ENCODE measurements around the gene BRD7.

DNA sequence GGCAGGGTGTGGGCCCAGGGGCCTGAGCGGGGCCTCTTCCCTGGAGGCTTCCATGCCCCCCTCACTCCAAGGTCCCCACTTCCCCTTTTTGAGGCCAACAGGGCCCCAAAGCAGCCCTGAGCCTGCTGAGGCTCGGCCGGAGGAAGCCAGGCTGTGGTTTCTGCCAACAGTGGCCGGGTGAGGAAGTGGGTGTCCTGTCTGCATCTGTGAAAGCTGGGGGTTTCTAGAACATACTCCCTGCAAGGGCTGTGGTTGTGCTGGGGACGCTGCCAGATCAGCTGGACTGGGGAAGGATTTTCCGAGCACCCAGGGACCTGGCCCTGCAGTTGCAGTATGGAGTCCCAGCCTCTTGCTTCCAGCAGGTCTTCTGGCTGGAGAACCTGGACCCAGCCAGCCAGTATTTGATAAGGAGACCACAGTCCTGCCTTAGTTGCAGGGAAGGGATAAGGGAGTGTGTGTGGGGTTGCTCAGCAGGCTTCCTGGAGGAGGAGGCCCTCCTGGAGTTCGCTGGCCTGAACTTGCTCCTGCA, 86.7 kb downstream of the BRD7 start:
- TF ChIP-seq POLR2AphosphoS5 (IDR thresholded peaks at IDR 0.05) = peak in 1 of 3 donors; percentile 27
- TF ChIP-seq, protein P1, sequence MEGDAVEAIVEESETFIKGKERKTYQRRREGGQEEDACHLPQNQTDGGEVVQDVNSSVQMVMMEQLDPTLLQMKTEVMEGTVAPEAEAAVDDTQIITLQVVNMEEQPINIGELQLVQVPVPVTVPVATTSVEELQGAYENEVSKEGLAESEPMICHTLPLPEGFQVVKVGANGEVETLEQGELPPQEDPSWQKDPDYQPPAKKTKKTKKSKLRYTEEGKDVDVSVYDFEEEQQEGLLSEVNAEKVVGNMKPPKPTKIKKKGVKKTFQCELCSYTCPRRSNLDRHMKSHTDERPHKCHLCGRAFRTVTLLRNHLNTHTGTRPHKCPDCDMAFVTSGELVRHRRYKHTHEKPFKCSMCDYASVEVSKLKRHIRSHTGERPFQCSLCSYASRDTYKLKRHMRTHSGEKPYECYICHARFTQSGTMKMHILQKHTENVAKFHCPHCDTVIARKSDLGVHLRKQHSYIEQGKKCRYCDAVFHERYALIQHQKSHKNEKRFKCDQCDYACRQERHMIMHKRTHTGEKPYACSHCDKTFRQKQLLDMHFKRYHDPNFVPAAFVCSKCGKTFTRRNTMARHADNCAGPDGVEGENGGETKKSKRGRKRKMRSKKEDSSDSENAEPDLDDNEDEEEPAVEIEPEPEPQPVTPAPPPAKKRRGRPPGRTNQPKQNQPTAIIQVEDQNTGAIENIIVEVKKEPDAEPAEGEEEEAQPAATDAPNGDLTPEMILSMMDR (IDR thresholded peaks at IDR 0.05) = no peak

Measured in transverse colon (tissue), 4 donors.